ENCODE measurements around the gene MAX.
A peak's percentile ranks its signal among the peaks of the same experiment; 100 is the strongest.

MAX gene

DNA sequence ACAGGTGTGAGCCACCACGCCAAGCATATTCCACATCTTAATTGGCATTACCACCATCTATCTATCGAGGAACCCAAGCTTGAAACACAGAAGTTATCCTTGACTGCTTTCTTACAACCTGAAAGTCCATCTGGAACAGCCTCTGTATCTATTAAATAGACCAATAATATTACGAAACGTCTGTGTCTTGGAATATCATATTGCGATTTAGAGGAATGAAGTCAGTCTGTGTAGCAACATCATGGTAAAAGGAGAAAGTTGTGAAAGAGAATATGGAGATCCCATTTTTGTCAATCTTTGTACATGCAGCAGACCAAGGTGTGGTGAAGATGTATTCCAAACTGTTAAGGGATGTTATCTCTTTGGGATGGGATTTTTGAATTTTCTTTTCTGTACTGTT is 25.8 kb upstream of the MAX start:
- H3K36me3 ChIP-seq (ENCODE audit: control insufficient read depth, insufficient read depth, low read length) = no peaks in the 10 kb centered on the region
- no peak overlapping the region for H3K4me2 ChIP-seq (ENCODE audit: low read length)
- H3K27ac ChIP-seq = no peak overlapping the region
- H3K4me1 ChIP-seq = no peaks in the 10 kb centered on the region
- H2AFZ ChIP-seq = no peak overlapping the region
- no peaks in the 10 kb centered on the region for H3K79me2 ChIP-seq
- TF ChIP-seq, protein P1, sequence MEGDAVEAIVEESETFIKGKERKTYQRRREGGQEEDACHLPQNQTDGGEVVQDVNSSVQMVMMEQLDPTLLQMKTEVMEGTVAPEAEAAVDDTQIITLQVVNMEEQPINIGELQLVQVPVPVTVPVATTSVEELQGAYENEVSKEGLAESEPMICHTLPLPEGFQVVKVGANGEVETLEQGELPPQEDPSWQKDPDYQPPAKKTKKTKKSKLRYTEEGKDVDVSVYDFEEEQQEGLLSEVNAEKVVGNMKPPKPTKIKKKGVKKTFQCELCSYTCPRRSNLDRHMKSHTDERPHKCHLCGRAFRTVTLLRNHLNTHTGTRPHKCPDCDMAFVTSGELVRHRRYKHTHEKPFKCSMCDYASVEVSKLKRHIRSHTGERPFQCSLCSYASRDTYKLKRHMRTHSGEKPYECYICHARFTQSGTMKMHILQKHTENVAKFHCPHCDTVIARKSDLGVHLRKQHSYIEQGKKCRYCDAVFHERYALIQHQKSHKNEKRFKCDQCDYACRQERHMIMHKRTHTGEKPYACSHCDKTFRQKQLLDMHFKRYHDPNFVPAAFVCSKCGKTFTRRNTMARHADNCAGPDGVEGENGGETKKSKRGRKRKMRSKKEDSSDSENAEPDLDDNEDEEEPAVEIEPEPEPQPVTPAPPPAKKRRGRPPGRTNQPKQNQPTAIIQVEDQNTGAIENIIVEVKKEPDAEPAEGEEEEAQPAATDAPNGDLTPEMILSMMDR (IDR thresholded peaks at IDR 0.05) = no peak
- no peaks in the 10 kb centered on the region for H3K9me3 ChIP-seq (ENCODE audit: control insufficient read depth, low read length)
- no peak overlapping the region for H3K9ac ChIP-seq
- H3K4me3 ChIP-seq (ENCODE audit: low read depth, low read length) = no peak overlapping the region
- H3K27me3 ChIP-seq (ENCODE audit: control insufficient read depth, insufficient read depth, low read length) = no peaks in the 10 kb centered on the region

DNA sequence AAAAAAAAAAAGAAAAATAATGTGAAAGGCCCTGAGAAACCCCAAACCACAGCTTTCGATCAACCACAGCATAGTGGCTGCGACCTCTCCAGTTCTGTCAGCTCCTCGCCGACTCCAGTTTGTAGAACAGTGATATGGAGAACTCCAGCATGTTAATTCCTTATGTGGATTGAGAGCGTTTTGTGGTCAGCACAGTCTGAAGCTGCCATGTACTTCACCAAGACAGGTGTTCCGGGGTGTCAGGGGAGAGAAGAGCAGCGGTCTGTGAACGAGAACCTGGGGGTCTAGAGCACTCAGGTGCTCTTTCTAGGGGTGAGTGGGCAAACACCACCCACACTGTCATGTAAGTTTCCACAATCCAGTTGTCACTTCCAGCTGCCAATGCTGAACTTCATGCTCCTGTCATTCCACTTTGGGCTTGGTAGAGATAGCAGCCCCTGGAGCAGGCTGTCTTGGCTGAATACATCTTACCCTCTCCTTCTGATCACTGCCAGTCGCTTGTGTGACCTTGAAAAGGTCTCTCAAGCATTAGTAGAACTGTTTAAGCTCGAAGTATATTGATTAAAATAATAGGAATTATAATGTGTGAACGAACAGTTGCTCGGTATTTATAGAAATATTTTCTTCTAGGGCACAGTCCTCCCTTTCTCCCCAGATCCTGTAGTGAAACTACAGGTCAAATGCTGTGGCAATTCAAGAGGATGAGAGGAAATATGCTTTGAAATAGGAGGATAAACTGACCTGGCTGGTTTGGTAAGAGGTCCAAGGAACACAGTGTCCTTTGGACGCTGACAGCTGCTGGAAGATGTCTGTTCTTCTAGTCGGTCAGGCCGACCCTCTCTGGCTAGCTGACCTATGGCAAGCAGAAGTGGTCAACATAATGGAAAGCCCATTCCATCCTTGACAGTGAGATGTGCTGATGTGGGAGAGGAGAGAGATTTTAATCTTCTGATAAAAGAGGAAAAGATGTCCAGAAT is 15.7 kb upstream of the MAX start:
- H3K9ac ChIP-seq = no peak overlapping the region
- H3K4me1 ChIP-seq = no peaks in the 10 kb centered on the region
- TF ChIP-seq, protein P1 (IDR thresholded peaks at IDR 0.05) = no peak
- H3K79me2 ChIP-seq = no peaks in the 10 kb centered on the region
- no peaks in the 10 kb centered on the region for H3K27me3 ChIP-seq (ENCODE audit: control insufficient read depth, insufficient read depth, low read length)
- no peak overlapping the region for H3K4me3 ChIP-seq (ENCODE audit: low read depth, low read length)
- H3K9me3 ChIP-seq (ENCODE audit: control insufficient read depth, low read length) = no peaks in the 10 kb centered on the region
- peak overlapping the region; percentile 33 for H3K27ac ChIP-seq
- H3K4me2 ChIP-seq (ENCODE audit: low read length) = peak overlapping the region; percentile 21
- H3K36me3 ChIP-seq (ENCODE audit: control insufficient read depth, insufficient read depth, low read length) = no peaks in the 10 kb centered on the region
- H2AFZ ChIP-seq = peak overlapping the region; percentile 14

GRCh38 chr14:65115615-65116014 is 13.3 kb upstream of the MAX start:
- Histone ChIP-seq H3K79me2 (no peaks in the 10 kb centered on the region), H3K4me3 (ENCODE audit: low read depth, low read length) (no peak overlapping the region), H3K4me2 (ENCODE audit: low read length) (no peak overlapping the region), H3K9ac (no peak overlapping the region), H3K27me3 (ENCODE audit: control insufficient read depth, insufficient read depth, low read length) (no peaks in the 10 kb centered on the region), H3K27ac (no peak overlapping the region), H2AFZ (no peak overlapping the region), H3K4me1 (no peaks in the 10 kb centered on the region), H3K9me3 (ENCODE audit: control insufficient read depth, low read length) (no peaks in the 10 kb centered on the region), H3K36me3 (ENCODE audit: control insufficient read depth, insufficient read depth, low read length) (no peaks in the 10 kb centered on the region)
- TF ChIP-seq, protein P1 (IDR thresholded peaks at IDR 0.05) = no peak

- no peaks in the 10 kb centered on the region for H3K4me1 ChIP-seq
- H2AFZ ChIP-seq = peak overlapping the region; percentile 45
- no peak overlapping the region for H3K27ac ChIP-seq
- no peaks in the 10 kb centered on the region for H3K9me3 ChIP-seq (ENCODE audit: control insufficient read depth, low read length)
- no peaks in the 10 kb centered on the region for H3K79me2 ChIP-seq
- no peak overlapping the region for H3K4me2 ChIP-seq (ENCODE audit: low read length)
- no peaks in the 10 kb centered on the region for H3K36me3 ChIP-seq (ENCODE audit: control insufficient read depth, insufficient read depth, low read length)
- H3K9ac ChIP-seq = no peak overlapping the region
- no peaks in the 10 kb centered on the region for H3K27me3 ChIP-seq (ENCODE audit: control insufficient read depth, insufficient read depth, low read length)
- H3K4me3 ChIP-seq (ENCODE audit: low read depth, low read length) = no peak overlapping the region
- TF ChIP-seq, protein P1 (IDR thresholded peaks at IDR 0.05) = no peak
Observed at GRCh38 chr14:65110525-65110924, 8.2 kb upstream of the MAX start.
